Stimulated activated CD8-positive, alpha-beta memory T cell treated with anti-CD3 and anti-CD28 coated beads, Interleukin-15, amount 100 ng/mL, for 48 hours (primary cell): ENCODE results near the gene FGFRL1.

Experiments
- DNase-seq, 2 donors: peaks; one replicate each; pipeline ENCODE4 v3.0.0-alpha.2; 2020; ENCODE audit warnings: low read depth in 2 of 2

The FGFRL1 gene, protein sequence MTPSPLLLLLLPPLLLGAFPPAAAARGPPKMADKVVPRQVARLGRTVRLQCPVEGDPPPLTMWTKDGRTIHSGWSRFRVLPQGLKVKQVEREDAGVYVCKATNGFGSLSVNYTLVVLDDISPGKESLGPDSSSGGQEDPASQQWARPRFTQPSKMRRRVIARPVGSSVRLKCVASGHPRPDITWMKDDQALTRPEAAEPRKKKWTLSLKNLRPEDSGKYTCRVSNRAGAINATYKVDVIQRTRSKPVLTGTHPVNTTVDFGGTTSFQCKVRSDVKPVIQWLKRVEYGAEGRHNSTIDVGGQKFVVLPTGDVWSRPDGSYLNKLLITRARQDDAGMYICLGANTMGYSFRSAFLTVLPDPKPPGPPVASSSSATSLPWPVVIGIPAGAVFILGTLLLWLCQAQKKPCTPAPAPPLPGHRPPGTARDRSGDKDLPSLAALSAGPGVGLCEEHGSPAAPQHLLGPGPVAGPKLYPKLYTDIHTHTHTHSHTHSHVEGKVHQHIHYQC

DNA sequence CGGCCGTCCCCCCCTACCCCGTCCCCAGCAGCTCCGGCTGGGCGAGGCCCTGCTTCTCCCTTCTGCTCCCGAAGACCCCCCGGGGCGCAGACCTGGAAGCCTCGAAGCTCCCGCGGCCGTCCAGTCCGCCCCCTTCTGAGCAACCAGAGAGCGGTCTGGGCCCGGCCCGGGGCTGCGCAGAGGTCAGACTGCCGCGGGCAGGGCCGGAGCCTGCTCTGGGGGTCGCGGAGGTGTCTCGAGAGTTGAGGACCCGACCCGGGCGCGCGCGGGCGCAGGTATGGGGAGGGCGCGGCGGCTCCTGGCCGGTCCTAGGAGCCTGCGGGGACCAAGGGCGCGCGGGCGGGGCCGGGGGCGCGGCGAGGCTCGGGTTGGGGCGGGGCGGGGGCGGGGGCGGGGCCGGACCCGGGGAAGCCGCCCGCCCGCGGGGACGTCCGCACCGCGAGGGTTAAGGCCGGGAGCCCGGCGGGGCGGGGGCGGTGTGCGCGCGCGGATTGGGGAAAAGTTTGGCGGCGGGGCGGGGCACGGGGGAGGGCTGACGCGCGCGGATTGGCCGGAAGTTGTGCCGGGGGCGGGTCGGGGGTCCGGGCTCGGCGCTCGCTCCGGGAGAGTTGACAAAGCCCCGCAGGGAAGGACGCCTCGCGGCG lies at the start of gene FGFRL1:
TSS of gene FGFRL1 (plus strand) at position 605 of the 644 bp plus-strand sequence. CDS start 860 bp downstream, outside the sequence.
- DNase-seq = peak; percentile 85

DNA sequence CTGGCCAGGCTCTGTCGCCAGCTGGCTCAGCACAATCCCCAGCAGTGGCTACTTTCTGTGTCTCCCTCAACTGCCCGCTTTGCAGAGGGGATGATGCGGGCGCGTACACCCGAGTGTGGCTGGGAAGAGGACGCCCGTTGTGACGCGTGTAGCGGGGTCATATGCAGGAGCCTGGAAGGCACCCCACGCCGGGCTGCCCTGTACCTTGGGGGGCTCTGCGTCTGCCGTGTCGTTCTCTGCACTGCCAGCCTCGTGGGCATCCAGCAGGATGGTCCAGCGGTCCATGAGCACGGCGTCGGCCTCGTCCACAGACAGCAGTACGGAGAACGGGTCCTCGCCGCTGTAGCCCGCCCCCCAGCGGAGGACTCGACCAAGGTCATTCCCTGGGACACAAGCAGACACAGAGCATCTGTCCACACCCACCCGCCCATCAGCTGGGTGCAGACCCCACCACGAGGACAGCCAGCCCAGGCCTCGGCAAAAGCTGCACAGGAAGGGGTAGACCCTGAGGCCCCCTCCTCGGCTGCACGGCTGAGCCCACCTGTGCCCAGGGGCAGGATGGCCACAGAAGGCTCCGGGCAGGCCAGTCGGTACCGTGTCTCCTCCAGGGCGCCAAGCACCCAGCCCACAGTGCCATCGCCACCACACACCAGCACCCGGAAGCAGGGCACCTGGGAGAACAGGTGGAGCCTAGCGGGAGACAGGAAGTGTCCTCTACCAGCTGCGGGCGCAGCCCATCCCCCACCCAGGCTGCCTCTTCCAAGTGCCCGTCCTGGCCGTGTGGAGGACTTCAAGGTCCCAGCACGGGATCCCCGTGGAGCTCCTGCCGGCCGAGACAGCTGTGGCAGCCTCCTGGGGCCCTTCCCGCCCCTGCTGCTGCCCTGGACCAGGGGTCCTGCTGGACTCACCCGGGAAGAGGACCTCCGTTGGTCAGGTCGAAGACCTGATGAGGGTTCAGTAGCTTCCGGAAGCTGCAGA lies 48.9 kb upstream of the FGFRL1 start:
- no peak for DNase-seq

DNA sequence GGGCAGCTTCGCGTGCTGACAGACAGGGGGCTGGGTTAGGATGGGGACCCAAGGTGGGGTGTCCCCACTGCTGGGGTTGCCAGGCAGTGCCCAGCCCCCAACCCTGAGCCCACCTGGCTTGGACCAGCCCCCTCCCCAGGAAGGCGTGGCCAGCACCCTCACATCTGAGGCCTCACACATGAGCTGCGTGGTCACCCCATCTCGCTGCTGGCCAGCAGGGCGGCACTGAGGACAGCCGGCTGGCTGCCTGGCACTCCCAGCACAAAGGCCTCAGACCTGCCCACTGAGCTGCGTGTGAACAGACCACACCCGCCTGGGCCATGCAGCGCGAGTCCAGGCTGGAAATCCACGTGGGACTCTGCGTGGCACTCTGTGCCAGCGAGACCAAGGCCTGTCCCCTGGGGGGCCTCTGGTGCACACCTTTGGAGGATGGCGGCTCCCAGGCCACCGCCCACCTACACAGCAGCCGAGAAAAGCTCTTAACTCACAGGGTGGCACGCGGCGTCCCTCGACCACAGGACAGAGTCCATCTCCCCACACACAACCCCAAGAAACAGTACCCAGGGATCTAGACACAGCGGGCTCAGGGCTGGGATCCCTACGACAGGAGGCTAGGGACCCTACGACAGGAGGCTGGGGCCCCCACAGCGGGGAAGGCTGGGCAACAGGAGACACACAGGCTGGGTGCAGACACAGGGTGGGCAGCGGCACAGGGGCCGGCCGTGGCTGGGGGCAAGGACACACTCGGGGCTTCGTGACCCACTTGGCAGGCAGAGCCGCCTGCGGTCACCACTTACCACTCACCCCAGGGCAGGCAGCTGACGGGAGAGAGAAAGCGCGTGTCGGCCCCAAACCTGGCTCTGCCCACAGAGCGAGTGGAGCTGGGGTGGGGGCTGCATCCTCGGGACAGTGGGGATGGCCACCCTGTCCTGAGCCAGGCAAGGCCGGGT lies 47.9 kb upstream of the FGFRL1 start:
- DNase-seq = no peak

DNA sequence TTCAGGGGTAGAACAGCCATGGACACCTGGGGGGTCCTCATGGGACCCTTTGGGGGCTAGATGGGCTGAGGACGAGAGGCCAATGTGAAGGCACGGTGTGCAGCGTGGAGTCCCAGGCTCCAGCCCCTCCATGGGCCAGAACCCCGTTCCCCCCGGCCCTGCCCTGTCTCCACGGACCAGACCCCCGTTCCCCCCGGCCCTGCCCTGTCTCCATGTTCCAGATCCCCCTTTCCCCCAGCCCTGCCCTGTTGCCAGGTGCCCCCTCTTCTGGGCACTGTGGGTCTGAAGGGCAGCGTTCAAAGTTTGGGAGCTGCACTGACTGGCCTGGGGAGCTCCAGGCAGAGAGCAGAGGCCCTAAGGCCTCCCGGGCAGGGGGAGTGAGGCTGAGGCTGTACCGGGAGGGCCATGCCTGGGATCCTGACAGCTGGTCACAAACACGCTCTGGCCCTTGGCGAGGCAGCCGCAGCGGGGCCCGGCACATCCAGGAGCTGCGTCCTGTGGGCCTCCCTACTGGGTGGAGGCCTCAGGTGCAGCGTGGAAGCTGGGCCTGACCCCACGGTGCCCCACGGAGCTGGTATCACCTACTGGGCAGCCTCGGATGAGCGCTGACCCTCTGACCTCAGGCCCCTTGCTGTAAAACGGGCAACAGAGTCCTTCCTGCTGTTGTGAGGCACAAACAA lies 46.9 kb upstream of the FGFRL1 start:
- DNase-seq = no peak

DNA sequence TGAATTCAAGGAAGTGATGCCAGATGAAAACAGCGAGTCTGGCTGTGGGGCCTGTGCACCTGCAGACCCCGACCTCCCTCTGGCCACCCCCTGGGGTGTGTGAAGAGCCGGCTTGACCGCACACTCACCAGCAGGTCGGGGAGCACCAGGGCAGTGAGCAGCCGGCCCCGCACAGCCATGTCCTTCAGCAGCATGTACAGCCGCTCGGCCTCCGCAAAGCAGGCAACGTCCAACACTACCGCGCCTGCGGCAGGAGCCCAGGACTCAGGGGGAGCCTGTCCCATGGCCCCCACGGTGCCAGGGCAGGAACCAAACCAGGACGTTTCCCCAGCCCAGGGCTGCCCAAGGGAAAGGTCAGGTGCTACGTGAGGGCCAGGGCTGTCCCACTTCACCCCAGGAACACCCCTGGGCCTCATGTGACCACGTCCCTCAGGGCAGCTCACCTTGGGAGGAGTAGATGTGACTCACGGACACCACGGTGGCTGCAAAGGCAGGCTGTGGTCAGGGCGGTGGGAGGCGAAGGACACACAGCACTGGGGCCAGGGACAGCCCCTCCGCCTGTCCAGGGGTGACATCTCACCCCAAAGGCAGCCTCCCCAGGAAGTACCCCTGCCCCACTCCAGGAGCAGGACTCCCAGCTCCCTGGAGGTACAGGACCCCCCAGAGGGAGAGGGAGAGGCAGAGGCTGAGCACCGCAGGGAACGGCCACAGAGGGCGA lies 46.2 kb upstream of the FGFRL1 start:
- no peak for DNase-seq

DNA sequence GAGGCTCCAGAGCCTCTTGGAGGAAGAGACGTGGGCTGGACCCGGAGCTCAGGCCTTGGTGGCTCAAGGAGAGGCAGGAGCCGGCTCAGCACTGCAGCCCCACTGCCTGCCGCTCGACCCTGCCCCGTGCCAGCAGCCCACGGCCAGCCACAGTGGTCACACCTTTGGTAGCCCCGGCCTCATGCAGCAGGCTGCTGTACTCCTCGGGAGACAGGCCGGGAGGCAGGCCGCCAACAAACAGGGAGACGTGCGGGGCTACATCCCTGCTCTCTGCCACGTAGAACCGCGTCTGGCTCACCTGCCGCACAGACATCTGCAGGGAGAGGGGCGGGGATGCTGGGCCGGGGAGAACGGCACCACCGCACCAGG lies 45.7 kb upstream of the FGFRL1 start:
- no peak for DNase-seq

DNA sequence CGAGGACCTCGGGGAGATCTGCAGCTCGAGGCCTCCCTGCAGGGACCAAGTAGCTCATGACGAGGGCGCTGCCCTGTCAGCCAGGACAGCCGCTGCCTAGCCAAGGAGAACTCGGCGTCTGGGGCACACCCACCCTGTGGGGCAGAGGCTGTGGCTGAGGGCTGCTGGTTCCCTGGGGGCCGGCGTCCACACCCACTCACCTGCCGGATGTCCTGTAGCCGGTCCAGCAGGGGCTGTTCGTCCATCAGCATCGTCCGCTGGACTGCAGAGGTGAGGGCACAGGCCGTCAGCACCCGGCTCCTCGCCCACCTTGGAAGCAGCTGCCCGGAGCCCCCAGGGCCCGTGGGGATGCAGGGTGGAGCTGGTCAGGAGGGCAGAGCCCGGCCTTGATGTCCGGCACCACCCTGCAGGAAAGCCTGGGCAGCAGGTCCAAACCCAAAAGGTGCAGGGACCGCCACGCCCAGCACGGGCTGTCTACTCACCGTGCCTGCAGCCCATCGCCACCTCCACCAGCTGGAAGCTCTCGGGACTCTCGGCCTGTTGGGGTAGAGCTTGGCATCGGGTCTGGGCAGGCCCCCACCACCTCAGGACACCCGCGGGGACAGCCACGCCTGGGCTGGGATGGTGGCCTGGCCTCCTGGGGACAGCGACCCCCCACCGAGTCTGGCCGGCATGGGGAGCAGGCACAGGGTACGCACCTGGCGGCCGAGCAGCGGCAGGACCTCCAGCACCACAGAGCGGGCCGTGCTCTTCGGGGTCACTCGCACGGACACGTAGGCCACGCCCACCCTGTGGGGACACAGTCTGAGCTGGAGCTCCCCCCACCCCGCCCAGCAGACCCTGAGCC lies 44.9 kb upstream of the FGFRL1 start:
- no peak for DNase-seq

DNA sequence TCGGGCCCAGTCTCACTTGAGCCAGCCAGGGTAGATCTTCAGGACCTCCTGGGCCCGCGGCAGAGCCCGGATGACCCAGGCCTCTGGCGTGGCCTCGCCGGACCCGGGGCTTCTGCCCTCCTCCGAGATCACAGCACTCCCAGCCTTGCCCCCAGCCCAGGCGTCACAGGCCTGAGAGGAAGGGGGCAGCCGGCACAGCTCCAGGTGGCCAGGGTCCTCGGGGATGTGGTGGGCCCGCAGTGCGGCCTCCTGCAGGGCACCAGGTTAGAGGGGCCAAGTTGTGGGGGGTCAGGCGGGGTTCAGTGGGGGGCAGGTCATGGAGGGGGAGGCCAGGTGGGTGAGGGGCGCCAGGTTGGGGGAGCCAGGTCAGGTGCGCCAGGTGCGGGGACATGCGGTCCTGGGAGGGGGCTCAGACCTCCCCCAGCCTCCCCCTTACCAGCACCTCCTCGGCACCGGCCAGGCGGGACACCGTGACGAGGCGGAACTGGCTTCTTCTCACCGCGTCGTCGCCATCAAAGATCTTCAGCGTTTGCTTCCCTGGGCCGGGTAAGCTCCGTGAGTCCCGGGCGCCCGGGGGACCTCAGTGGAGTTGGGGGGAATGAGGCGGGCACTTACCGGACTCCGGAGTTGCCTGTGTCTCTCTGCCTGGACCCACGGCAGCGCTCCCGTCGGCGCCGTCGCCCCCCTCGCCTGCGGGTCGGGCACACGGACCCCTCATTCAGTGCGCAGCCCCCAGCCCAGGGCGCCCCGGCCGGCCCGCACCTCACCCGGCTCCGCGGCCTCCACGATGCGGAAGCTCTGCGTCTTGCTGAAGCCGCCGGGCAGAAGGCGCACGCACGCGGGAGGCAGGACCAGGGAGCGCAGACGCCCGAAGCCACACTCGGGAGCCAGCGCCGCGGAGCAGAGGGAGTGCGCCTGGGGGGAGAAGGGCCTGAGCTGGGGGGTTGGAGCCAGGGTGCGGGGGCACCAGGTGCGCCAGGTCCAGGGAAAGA lies 44.0 kb upstream of the FGFRL1 start:
- no peak for DNase-seq

DNA sequence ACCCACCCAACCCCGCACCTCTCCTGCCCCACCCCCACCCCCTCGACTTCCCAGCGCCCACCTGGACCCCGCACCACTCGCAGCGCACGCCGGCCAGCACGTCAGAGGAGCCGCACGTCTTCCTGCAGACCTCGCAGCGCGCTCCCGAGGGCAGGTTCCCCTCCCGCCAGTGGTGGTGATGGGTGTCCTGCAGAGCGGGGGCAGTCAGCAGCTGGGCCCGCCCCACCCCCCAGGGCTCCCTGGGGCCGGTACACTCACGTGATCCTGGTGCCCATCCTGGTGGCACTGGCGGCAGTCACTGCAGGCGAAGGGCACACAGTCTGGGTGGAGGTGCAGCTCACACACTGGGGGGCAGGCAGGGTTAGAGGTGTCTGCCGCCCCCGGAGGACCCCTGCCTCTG lies 43.2 kb upstream of the FGFRL1 start:
- DNase-seq = no peak

DNA sequence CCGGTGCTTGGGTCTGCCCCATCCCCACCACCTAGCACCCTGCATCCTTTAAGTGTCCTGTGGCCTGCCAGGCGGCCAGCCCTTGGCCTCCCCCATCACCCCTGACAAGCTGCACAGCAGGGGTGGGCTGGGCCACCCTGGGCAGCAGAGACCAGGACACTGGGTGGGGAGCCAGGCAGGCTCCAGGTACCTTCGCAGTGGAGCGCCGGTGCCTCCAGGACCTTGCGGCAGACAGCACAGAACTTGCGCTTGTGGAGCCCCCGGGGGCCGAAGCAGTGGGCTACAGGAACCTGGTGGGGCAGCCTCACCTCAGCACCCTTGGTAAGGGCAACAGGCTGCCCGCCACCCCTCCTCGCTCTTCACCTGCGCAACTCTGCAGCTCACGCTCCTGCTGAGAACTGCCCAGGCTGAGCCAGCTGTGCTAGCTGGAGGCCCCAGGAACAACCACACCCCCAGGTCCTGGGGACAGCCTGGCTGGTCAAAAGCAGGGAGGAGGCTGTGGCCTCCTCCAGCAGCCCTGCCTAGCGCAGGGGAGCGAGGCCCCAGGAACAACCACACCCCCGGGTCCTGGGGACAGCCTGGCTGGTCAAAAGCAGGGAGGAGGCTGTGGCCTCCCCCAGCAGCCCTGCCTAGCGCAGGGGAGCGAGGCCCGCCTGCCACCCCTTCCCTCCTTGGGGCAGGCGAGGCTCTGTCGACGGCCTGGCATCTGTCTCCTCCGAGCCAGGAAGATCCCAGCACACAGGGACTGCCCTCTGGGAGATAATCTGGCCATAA lies 42.6 kb upstream of the FGFRL1 start:
- DNase-seq = no peak

DNA sequence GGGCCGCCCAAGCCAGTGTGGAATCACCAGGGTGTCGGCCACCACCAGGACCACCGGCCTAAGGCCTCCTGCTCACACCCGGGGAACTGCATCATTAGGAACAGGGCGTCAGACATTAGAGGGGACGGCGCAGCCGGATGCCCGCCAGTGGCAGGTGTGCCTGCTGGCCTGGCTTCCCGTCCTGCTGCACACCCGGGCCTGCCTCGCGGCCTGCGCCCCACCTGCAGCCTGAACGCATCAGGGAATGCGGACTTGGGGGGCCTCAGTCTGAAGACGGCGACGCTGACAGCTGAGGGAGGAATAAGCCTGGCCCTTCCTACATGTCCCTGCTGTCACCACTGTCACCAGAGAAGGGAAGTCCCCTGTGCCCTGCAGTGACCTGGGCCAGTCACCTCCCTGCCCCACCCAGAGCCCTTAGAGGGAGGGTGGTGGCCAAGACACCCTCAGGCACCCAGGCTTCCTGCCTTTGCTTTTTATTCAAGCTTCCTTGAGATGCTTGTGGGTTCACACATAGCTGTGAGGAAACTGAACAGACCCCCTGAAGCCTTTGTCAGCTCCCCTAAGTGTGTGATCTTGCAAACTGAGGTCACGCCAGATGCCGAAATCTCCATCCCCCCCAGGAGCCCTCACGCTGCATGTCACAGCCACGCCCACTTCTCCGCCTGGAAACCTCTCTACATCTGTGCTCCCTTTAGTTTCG lies 41.2 kb upstream of the FGFRL1 start:
- no peak for DNase-seq

DNA sequence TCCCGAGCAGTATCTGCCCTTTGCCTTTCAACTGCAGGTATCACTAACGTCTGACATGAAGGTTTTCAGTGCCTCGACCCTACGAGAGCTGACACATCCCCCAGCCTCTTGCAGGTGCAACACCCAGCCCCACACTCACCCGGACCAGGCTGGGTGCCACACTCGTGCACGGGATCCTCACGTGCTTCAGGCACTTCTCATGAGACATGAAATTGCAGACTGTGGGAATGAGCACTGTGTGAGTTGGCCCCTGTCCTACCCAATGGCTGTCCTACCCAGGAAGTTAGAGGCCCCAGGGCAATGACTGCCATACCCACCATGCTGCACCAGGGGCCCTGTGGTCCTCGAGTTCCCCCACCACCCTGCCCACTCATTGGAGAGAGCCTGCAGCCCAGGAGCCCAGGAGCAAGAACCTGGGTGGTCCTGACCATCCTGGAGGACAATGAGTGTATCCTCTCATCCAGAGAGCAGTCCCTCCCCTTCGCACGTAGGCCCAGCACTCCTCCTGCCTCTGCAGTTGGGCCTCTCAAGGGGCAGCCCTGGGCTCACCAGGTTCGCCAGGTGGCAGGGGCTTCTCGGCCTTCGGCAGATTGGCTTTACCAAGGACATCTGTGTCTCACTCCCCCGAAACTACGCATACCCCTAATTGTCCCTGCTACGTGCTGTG lies 40.4 kb upstream of the FGFRL1 start:
- DNase-seq = no peak

DNA sequence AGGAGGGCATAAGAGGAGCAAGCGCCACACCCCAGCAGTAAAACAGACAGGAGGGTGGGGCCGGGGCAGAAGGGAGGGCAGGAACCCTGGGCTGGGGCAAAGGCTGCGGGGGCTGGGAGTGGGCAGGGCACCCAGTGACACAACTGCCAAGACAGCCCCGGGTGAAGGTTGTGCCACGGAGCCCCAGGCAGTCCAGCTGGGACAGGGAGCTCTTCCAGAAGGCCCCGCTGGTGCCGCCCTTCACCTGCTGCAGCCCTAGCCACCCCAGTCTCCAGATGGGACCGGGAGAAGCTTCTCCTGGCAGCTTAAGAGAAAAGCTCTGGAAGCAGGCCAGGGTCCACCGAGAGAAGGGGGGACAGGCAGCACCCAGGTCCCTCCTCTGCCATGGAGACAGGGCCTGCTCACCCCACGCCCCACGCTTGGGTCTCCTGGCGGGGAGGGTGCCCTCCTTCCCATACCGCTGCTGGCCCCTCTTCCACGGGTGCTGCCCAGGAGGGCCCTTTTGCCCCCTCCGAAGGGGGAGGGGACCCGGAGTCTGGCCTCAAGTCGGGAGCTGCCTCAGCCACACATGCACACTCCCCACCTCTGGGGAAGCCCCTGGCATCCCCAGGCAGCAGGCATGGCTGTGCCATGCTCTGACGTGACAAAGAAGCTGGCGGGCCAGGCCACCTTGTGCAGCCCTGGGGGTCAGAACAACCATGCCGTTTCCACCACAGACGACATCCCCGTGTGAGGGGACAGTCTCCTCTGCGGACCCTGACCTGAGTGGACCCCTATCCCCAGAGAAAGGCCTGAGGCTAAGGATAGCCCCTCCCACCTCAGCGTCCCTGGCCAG lies 39.5 kb upstream of the FGFRL1 start:
- no peak for DNase-seq

DNA sequence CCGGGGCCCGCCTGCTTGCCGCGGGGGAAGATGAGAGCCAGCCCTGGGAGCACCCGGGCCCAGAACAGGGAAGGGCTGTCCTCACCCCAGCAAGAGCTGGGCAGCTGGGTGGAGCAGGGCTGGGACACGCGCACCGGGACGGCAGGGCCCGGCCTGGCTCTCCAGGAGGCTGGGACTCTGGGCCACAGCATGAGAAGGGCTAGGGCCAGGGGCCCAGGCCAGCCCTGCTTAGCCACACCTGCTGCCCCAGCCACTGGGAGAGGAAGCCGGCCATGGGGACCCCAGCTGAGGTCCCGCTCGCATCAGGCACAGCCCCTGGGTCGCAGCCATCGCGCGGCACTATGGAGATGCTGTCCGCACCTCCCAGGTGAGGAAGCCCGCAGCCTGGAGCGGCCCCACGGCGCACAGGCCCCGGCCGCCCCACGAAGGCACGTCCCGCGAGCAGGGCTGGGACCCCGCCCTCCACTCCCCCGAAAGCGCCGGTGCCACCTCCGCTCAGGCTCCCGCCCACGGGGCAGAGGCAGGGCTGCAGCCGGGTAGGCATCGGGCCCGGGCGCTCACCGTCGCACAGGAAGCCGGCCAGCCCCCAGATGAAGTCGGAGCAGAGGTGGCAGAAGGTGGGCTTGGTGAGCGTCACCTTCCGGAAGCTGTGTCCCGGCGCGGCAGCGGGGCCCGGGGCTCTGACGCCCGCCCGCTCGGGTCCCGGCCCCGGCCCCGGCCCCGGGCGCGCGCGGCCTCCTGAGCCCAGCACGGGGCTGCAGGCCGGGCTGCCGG lies 38.6 kb upstream of the FGFRL1 start:
- DNase-seq = peak; percentile 20 to 28
